Muscle layer of colon (tissue), 2 donors: ENCODE data around the gene GPC6.
"Not testable (repeated sequence)": the region's sequence is repeated elsewhere in the genome, so short reads cannot be mapped to it uniquely, and the experiment has no call there.

Experiments
- H3K27ac ChIP-seq: one replicate; pipeline ENCODE4 v1.7.0; 2013; ENCODE audit warnings: low read depth, mild to moderate bottlenecking, low read length, moderate library complexity
- H3K27me3 ChIP-seq, 2 donors: one replicate each; pipeline ENCODE4 v1.7.0; 2013; ENCODE audit warnings: low read length in 2 of 2, mild to moderate bottlenecking in 2 of 2; ENCODE audit not compliant: insufficient read depth in 2 of 2, control insufficient read depth in 1 of 2
- H3K36me3 ChIP-seq: one replicate; pipeline ENCODE4 v1.7.0; 2013; ENCODE audit warnings: mild to moderate bottlenecking, low read length; ENCODE audit not compliant: insufficient read depth
- H3K4me1 ChIP-seq: one replicate; pipeline ENCODE4 v1.7.0; 2013; ENCODE audit warnings: mild to moderate bottlenecking, low read length; ENCODE audit not compliant: insufficient read depth
- H3K4me3 ChIP-seq, 2 donors: one replicate each; pipeline ENCODE4 v1.7.0; 2013; ENCODE audit warnings: low read length in 2 of 2, low read depth in 1 of 2, mild to moderate bottlenecking in 1 of 2, moderate library complexity in 1 of 2
- H3K9ac ChIP-seq: one replicate; pipeline ENCODE4 v1.7.0; 2013; ENCODE audit warnings: low read length
- H3K9me3 ChIP-seq: one replicate; pipeline ENCODE4 v1.7.0; 2013; ENCODE audit warnings: mild to moderate bottlenecking, low read length
- donor health status: abdominal sarcoma.
- donor health status: Adenocarcinoma of cecum.

The GPC6 gene

GRCh38 chr13:94188201-94188854 lies 961.7 kb downstream of the GPC6 start:
- Histone ChIP-seq H3K27ac (no peak overlapping the region), H3K4me1 (no peaks in the 10 kb centered on the region), H3K9me3 (no peaks in the 10 kb centered on the region), H3K4me3 (no peak overlapping the region), H3K36me3 (no peaks in the 10 kb centered on the region), H3K9ac (no peak overlapping the region), H3K27me3 (no peaks in the 10 kb centered on the region)

- Histone ChIP-seq H3K9ac (no peak overlapping the region), H3K9me3 (no peaks in the 10 kb centered on the region), H3K27me3 (no peaks in the 10 kb centered on the region), H3K27ac (no peak overlapping the region), H3K4me1 (no peaks in the 10 kb centered on the region), H3K36me3 (no peaks in the 10 kb centered on the region), H3K4me3 (no peak overlapping the region)
These were observed 965.9 kb downstream of the GPC6 start for GRCh38 chr13:94192431-94192975.

GRCh38 chr13:94195715-94196114 lies 969.1 kb downstream of the GPC6 start:
- H3K4me3 ChIP-seq: no peak overlapping the region
- no peaks in the 10 kb centered on the region for H3K36me3 ChIP-seq
- no peaks in the 10 kb centered on the region for H3K27me3 ChIP-seq
- H3K9ac ChIP-seq: no peak overlapping the region
- no peaks in the 10 kb centered on the region for H3K4me1 ChIP-seq
- no peaks in the 10 kb centered on the region for H3K9me3 ChIP-seq
- H3K27ac ChIP-seq: no peak overlapping the region

- no peak overlapping the region for H3K27ac ChIP-seq
- H3K4me3 ChIP-seq: no peak overlapping the region
- no peaks in the 10 kb centered on the region for H3K4me1 ChIP-seq
- H3K9me3 ChIP-seq: no peaks in the 10 kb centered on the region
- H3K27me3 ChIP-seq: no peaks in the 10 kb centered on the region
- no peaks in the 10 kb centered on the region for H3K36me3 ChIP-seq
- no peak overlapping the region for H3K9ac ChIP-seq
These were observed 969.8 kb downstream of the GPC6 start for GRCh38 chr13:94196413-94196812.

- Histone ChIP-seq H3K9me3 (no peaks in the 10 kb centered on the region), H3K4me1 (no peaks in the 10 kb centered on the region), H3K27me3 (no peaks in the 10 kb centered on the region), H3K4me3 (no peak overlapping the region), H3K36me3 (no peaks in the 10 kb centered on the region), H3K9ac (no peak overlapping the region), H3K27ac (no peak overlapping the region)
These were observed 972.1 kb downstream of the GPC6 start for GRCh38 chr13:94198681-94199080.

- no peak overlapping the region for H3K27ac ChIP-seq
- H3K27me3 ChIP-seq: no peaks in the 10 kb centered on the region
- H3K9ac ChIP-seq: no peak overlapping the region
- no peaks in the 10 kb centered on the region for H3K36me3 ChIP-seq
- no peaks in the 10 kb centered on the region for H3K4me1 ChIP-seq
- no peaks in the 10 kb centered on the region for H3K9me3 ChIP-seq
- no peak overlapping the region for H3K4me3 ChIP-seq
These were observed 972.5 kb downstream of the GPC6 start for GRCh38 chr13:94199135-94199534.

- Histone ChIP-seq H3K27me3 (no peaks in the 10 kb centered on the region), H3K36me3 (no peaks in the 10 kb centered on the region), H3K27ac (no peak overlapping the region), H3K4me3 (no peak overlapping the region), H3K9ac (no peak overlapping the region), H3K9me3 (no peaks in the 10 kb centered on the region), H3K4me1 (no peaks in the 10 kb centered on the region)
These were observed 974.4 kb downstream of the GPC6 start for GRCh38 chr13:94201022-94201421.

- H3K4me3 ChIP-seq: no peak overlapping the region
- no peaks in the 10 kb centered on the region for H3K4me1 ChIP-seq
- no peak overlapping the region for H3K27ac ChIP-seq
- H3K36me3 ChIP-seq: no peaks in the 10 kb centered on the region
- no peak overlapping the region for H3K9ac ChIP-seq
- H3K9me3 ChIP-seq: no peaks in the 10 kb centered on the region
- H3K27me3 ChIP-seq: no peaks in the 10 kb centered on the region
These were observed 977.6 kb downstream of the GPC6 start for GRCh38 chr13:94204163-94204562.

GRCh38 chr13:94204946-94205345 lies 978.3 kb downstream of the GPC6 start:
- H3K9ac ChIP-seq: no peak overlapping the region
- no peaks in the 10 kb centered on the region for H3K9me3 ChIP-seq
- H3K4me1 ChIP-seq: no peaks in the 10 kb centered on the region
- no peak overlapping the region for H3K4me3 ChIP-seq
- no peak overlapping the region for H3K27ac ChIP-seq
- H3K36me3 ChIP-seq: no peaks in the 10 kb centered on the region
- H3K27me3 ChIP-seq: no peaks in the 10 kb centered on the region

GRCh38 chr13:94205896-94206295 lies 979.3 kb downstream of the GPC6 start:
- Histone ChIP-seq H3K4me3 (no peak overlapping the region), H3K36me3 (no peaks in the 10 kb centered on the region), H3K27me3 (no peaks in the 10 kb centered on the region), H3K9ac (no peak overlapping the region), H3K9me3 (no peaks in the 10 kb centered on the region), H3K27ac (no peak overlapping the region), H3K4me1 (no peaks in the 10 kb centered on the region)

GRCh38 chr13:94209117-94209516 lies 982.5 kb downstream of the GPC6 start:
- no peaks in the 10 kb centered on the region for H3K9me3 ChIP-seq
- H3K9ac ChIP-seq: no peak overlapping the region
- H3K4me3 ChIP-seq: no peak overlapping the region
- H3K4me1 ChIP-seq: no peaks in the 10 kb centered on the region
- no peak overlapping the region for H3K27ac ChIP-seq
- H3K27me3 ChIP-seq: no peaks in the 10 kb centered on the region
- no peaks in the 10 kb centered on the region for H3K36me3 ChIP-seq

GRCh38 chr13:94209913-94210312 lies 983.3 kb downstream of the GPC6 start:
- H3K4me1 ChIP-seq, H3K27ac ChIP-seq, H3K4me3 ChIP-seq, H3K27me3 ChIP-seq, H3K36me3 ChIP-seq, H3K9ac ChIP-seq, H3K9me3 ChIP-seq: not testable (repeated sequence)
